ENCODE data around the gene TRAPPC12.

The TRAPPC12 gene

DNA sequence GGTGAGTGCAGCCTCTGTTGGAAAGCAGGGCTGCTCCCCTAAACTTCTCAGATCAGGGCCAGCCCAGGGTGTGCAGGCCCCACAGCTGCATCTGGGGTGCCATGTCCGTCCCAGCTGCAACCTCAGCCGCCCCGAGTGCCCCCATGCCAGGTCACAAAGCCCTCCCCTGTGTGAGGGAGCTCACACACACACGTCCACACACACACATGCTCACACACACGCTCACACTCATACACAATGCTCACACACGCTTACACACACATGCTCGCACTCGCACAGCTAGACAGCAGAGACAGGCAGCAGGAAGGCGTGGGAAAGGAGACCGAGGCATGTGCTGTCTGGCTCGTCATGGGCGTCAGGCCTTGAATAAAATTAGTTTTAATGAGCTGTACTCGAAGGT is 84.5 kb downstream of the TRAPPC12 start:
- Histone ChIP-seq H3K27me3 (ENCODE audit: control insufficient read depth, insufficient read depth, low read length) (no peaks in the 10 kb centered on the region), H3K4me1 (ENCODE audit: control insufficient read depth, insufficient read depth, low read length) (no peaks in the 10 kb centered on the region), H3K9ac (ENCODE audit: low read length) (no peak overlapping the region), H3K36me3 (ENCODE audit: control insufficient read depth, insufficient read depth, low read length) (peaks cover 26% of the 10 kb centered on the region), H3K4me3 (ENCODE audit: low read length) (no peak overlapping the region), H3K27ac (ENCODE audit: low read depth, low read length) (no peak overlapping the region)

DNA sequence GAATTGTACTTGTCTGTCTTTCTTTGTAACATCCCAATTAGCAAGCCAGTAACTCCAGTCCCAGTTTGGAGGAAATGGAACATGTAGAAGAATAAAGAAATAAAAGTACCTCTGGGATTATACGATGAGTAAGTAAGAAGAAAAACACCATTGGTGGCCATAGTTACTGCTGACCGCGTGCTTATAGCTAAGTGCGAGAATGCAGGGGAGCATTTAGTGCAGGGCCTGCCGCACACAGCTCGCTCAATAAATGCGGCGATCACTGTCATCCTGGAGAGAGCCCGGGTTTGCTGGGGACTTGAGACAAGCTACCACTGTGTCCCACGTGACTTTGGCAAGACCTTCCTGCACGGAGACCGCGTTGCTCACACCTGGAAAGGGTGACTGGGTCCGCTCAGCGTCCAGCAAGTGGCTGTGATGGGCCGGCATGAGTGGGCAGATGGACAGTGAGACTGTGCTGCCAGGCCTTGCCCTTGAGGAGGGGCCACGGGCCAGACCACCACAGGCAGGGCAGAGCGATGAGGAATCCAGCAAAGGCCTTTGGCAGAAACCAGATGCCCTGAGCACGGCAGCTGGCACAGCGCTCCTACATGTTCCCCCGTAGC is 85.0 kb downstream of the TRAPPC12 start:
- H3K4me3 ChIP-seq (ENCODE audit: low read length): no peak overlapping the region
- H3K27ac ChIP-seq (ENCODE audit: low read depth, low read length): no peak overlapping the region
- peaks cover 28% of the 10 kb centered on the region for H3K36me3 ChIP-seq (ENCODE audit: control insufficient read depth, insufficient read depth, low read length)
- no peak overlapping the region for H3K9ac ChIP-seq (ENCODE audit: low read length)
- H3K27me3 ChIP-seq (ENCODE audit: control insufficient read depth, insufficient read depth, low read length): no peaks in the 10 kb centered on the region
- peaks cover under 1% of the 10 kb centered on the region for H3K4me1 ChIP-seq (ENCODE audit: control insufficient read depth, insufficient read depth, low read length)

DNA sequence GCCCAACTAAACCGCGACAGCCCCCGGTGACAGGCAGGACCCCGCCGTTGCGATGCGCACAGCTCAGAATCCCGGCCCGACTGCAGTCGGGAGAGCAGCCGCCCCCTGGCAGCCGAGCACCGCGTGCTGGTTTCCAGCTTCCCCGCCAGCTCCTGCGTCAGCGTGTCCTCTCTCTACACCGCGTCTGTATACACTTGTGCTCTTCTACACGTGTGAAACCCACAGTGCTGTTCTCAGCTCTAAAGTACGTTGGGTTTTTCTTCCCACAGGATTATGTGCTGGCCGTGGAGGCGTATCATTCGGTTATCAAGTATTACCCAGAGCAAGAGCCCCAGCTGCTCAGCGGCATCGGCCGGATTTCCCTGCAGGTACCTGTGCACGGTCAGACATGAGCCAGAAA is 85.8 kb downstream of the TRAPPC12 start:
- no peak overlapping the region for H3K27ac ChIP-seq (ENCODE audit: low read depth, low read length)

DNA sequence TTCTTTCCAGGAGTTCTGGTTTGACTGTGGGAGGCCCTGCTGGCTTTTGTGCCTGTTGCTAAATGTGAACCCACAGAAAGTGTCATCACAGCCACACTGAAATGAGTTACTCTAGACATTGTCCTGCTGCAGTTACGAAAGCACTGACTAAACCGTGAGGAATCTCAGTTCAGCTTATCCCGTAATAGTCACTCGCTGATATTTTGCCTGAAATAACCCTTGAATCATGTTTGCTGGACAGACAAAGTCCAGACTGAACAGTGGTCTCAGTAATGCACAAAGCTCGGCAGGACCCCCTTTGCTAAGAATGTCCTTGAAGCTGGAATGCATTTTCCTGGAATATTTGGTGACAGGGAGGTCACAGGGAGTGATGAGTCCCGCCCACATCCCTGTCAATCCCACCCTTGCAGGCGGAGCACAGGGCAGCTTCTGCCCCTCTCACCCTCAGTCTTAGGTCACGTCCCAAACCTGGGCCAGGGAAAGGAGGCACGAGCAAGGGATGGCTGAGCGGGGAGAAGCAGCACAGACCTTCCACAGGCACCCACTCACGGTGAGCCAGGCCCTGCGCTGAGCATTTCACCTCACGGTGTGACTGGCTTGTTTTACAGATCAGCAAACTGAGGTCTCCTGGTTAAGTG is 86.5 kb downstream of the TRAPPC12 start:
- peaks cover 14% of the 10 kb centered on the region for H3K4me1 ChIP-seq (ENCODE audit: control insufficient read depth, insufficient read depth, low read length)
- H3K27ac ChIP-seq (ENCODE audit: low read depth, low read length): no peak overlapping the region
- H3K36me3 ChIP-seq (ENCODE audit: control insufficient read depth, insufficient read depth, low read length): peaks cover 28% of the 10 kb centered on the region
- no peak overlapping the region for H3K4me3 ChIP-seq (ENCODE audit: low read length)
- H3K27me3 ChIP-seq (ENCODE audit: control insufficient read depth, insufficient read depth, low read length): no peaks in the 10 kb centered on the region
- H3K9ac ChIP-seq (ENCODE audit: low read length): no peak overlapping the region

More for the DNA sequence above, 85.8 kb downstream of the TRAPPC12 start:
- Histone ChIP-seq H3K36me3 (ENCODE audit: control insufficient read depth, insufficient read depth, low read length) (peaks cover 28% of the 10 kb centered on the region), H3K27me3 (ENCODE audit: control insufficient read depth, insufficient read depth, low read length) (no peaks in the 10 kb centered on the region), H3K4me1 (ENCODE audit: control insufficient read depth, insufficient read depth, low read length) (peaks cover 9% of the 10 kb centered on the region), H3K4me3 (ENCODE audit: low read length) (no peak overlapping the region), H3K9ac (ENCODE audit: low read length) (no peak overlapping the region)

DNA sequence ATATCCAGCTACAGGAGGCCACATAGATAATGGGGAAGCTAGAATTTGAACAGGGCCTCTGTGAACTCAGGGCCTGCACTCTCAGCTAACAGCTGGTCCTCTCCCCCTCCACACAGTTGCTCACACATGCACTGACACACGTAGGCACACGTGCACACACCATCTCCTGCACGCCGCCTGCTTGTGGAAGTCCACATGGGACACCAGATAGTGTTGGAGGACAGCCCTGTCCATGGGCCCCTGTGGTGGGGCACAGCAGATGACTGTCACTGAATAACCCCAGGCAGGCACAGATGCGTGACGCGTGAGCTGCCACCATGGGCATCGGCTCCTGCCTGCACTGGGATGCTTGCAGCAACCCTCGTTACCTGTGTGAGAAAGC is 87.0 kb downstream of the TRAPPC12 start:
- Histone ChIP-seq H3K9ac (ENCODE audit: low read length) (no peak overlapping the region), H3K36me3 (ENCODE audit: control insufficient read depth, insufficient read depth, low read length) (peaks cover 28% of the 10 kb centered on the region), H3K4me3 (ENCODE audit: low read length) (no peak overlapping the region), H3K27me3 (ENCODE audit: control insufficient read depth, insufficient read depth, low read length) (no peaks in the 10 kb centered on the region), H3K4me1 (ENCODE audit: control insufficient read depth, insufficient read depth, low read length) (peaks cover 14% of the 10 kb centered on the region), H3K27ac (ENCODE audit: low read depth, low read length) (no peak overlapping the region)

DNA sequence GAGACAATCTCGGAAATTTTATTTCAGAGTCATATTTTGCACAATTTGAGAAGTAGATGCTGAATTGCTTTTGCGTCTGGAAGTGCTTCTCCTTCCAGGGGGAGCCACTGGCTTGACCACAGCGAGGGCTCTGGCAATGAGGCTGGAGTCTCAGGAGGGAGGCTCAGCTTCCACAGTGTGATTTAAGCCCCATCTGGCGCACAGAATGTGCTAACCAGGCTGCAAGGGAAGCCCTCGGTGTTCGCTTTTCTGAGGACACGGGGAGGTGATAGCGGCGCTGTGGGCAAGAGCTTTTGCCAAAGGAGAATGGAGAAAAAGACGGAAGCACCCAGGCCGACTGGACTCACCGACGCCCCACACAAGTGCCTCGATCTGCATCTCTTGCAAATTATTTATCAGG is 87.5 kb downstream of the TRAPPC12 start:
- peaks cover 28% of the 10 kb centered on the region for H3K36me3 ChIP-seq (ENCODE audit: control insufficient read depth, insufficient read depth, low read length)
- peaks cover 14% of the 10 kb centered on the region for H3K4me1 ChIP-seq (ENCODE audit: control insufficient read depth, insufficient read depth, low read length)
- H3K27me3 ChIP-seq (ENCODE audit: control insufficient read depth, insufficient read depth, low read length): no peaks in the 10 kb centered on the region
- H3K27ac ChIP-seq (ENCODE audit: low read depth, low read length): no peak overlapping the region
- H3K9ac ChIP-seq (ENCODE audit: low read length): no peak overlapping the region
- no peak overlapping the region for H3K4me3 ChIP-seq (ENCODE audit: low read length)

DNA sequence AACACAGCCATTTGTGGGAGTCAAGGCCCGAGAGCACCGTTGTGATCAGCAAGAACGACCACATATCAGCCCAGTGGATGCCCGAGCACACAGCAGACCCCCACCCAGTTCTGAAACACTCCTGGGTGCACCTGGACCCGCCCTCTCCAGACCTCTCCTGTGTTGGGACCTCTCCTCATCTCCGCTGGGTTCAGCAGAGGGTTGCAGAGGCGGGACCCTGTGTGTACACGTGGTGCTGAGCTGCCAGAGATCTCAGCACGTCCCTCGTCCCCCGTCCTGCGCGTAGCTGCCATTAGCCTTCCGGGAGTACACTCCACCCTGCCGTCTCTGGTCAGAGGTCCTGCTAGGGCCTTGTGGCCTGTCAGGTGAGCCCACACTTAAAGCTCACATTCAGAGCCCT is 88.2 kb downstream of the TRAPPC12 start:
- Histone ChIP-seq H3K4me1 (ENCODE audit: control insufficient read depth, insufficient read depth, low read length) (peaks cover 14% of the 10 kb centered on the region), H3K27me3 (ENCODE audit: control insufficient read depth, insufficient read depth, low read length) (no peaks in the 10 kb centered on the region), H3K9ac (ENCODE audit: low read length) (no peak overlapping the region), H3K27ac (ENCODE audit: low read depth, low read length) (no peak overlapping the region), H3K36me3 (ENCODE audit: control insufficient read depth, insufficient read depth, low read length) (peaks cover 33% of the 10 kb centered on the region), H3K4me3 (ENCODE audit: low read length) (no peak overlapping the region)

DNA sequence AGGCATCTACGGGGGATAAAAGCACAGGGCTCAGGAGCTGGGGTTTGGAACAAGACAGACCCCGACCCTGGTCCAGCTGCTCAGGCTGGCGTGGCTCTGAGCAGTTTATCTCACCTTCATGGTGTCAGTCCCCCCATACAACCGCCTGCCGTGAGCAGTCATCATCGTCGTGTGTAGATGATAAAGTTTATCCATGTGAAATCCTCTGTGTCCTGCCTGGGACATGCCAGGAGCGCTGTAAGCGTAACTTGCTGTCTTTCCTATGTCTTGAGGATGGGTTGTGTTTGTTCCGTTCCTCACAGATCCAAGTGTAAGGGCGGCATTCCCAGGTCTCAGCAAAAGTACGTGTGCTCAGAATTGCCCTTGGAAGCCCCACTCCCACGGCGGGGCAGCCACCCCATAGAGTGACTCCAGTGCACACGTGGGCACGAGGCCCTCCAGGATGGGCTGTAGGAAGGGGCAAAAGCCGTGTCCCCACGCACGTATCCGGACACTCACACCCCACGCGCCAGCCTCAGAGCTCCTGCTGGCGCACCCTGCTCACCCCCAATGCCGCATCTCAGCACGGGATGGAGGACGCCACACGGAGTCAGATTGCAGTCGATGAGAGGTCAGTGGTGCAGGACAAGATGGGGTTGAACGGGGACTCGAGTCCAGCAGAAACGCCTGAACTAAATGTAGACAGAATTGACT is 88.9 kb downstream of the TRAPPC12 start:
- H3K27me3 ChIP-seq (ENCODE audit: control insufficient read depth, insufficient read depth, low read length): no peaks in the 10 kb centered on the region
- peaks cover 14% of the 10 kb centered on the region for H3K4me1 ChIP-seq (ENCODE audit: control insufficient read depth, insufficient read depth, low read length)
- no peak overlapping the region for H3K27ac ChIP-seq (ENCODE audit: low read depth, low read length)
- H3K36me3 ChIP-seq (ENCODE audit: control insufficient read depth, insufficient read depth, low read length): peaks cover 33% of the 10 kb centered on the region
- H3K9ac ChIP-seq (ENCODE audit: low read length): no peak overlapping the region
- no peak overlapping the region for H3K4me3 ChIP-seq (ENCODE audit: low read length)

DNA sequence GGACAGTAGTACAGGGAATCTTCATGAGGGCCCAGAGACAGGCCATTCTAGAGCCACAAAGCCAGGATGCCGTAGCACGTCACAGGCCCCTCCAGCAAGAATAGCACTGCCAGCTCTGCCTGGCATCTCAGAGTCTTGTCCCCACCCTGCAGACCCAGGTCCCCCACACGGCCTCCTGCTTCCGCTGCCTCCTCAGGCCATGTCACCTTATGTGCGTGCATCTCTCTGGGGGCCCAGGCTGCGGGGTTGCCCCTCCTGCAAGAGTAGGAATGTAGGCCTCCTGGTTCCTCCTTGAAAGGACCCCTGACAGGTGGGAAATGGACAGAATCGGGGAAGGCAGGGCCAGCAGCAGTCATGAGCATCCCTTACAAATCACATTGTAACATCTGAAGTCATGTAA is 90.0 kb downstream of the TRAPPC12 start:
- Histone ChIP-seq H3K36me3 (ENCODE audit: control insufficient read depth, insufficient read depth, low read length) (peaks cover 34% of the 10 kb centered on the region), H3K4me1 (ENCODE audit: control insufficient read depth, insufficient read depth, low read length) (peaks cover 14% of the 10 kb centered on the region), H3K27me3 (ENCODE audit: control insufficient read depth, insufficient read depth, low read length) (no peaks in the 10 kb centered on the region), H3K27ac (ENCODE audit: low read depth, low read length) (peak overlapping the region; percentile 89), H3K4me3 (ENCODE audit: low read length) (no peak overlapping the region), H3K9ac (ENCODE audit: low read length) (no peak overlapping the region)

DNA sequence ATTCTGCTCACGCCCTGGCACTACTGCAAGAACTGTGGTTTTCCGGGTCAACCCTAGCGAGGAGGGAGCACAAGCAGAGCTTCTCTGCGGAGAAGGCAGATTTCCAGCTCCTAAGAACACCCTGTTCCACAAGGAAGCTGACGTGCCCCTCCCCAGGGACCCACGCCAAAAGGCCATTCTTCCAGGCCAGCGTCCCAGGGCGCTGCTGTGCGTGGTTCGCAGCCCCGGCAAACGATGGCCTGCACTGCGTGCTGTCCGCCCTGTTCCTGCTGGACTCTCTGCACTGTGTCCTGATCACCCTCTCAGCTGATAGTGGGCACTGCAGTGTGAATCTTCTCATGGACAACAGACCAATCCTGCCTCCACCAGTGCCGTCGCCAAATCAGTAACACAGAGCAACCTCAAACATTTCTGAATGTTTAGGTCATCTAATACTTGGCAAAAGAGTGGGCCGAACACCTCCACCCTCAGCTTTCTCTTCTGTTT is 90.7 kb downstream of the TRAPPC12 start:
- Histone ChIP-seq H3K36me3 (ENCODE audit: control insufficient read depth, insufficient read depth, low read length) (peaks cover 36% of the 10 kb centered on the region), H3K9ac (ENCODE audit: low read length) (no peak overlapping the region), H3K4me1 (ENCODE audit: control insufficient read depth, insufficient read depth, low read length) (peaks cover 14% of the 10 kb centered on the region), H3K27me3 (ENCODE audit: control insufficient read depth, insufficient read depth, low read length) (no peaks in the 10 kb centered on the region), H3K4me3 (ENCODE audit: low read length) (no peak overlapping the region), H3K27ac (ENCODE audit: low read depth, low read length) (peak overlapping the region; percentile 89)

DNA sequence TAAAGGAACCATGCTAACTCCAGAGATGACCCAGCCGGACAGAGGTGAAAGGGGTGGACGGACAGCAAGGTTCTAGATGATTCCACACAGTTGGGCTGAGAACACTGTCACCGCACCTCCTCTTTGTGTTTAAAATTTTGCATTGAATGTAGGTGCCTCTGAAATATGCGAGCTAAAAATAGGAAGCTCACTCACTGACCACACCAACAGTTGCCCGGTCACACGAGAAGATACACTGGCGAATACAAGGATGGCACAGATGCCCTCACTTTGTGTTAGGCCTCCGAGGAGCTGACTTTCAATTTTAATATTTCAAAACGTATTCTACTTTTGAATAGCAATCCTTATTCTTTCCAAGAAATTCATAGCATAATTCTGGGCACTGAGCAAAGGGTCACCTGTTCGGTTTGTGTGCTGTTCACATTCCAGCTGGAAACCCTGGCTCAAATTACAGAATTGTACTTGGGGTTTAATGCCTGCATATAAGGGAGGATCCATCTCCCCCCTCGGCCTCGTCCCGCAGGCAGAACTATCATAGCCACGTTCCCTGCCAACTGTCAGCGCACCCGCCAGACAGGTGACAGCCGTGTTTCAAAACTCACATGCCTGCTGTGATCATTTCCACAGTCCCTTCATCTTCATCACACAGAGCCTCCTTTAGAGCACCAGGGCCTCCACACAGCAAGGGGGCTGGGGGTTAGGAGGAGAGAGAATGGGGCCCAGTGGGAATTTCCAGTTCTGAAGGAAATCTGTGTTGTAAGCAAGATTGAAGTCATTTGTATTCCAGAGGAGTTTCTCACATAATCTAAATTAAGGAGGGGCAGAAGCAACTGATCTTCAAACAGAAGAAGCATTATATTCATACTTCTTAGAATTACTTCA is 91.6 kb downstream of the TRAPPC12 start:
- peaks cover 33% of the 10 kb centered on the region for H3K36me3 ChIP-seq (ENCODE audit: control insufficient read depth, insufficient read depth, low read length)

DNA sequence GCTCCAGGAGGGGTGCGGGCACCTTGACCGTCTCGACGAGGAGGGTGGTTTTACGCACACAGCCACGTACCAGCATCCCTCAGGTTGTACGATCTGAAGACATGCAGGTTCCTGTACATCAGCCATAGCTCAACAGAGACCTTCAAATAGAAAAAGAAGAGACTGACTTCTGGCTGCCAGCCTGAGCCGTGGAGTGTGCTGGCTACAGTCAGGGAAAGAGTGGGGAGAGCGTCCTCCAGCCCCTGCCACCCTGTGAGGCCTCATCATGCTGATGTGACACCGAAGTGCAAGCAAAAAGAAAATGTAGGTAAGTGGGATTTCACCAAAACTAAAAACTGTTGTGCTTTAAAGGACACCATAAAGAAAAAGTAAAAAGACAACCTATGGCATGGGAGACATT is 92.8 kb downstream of the TRAPPC12 start:
- Histone ChIP-seq H3K4me3 (ENCODE audit: low read length) (no peak overlapping the region), H3K36me3 (ENCODE audit: control insufficient read depth, insufficient read depth, low read length) (peaks cover 25% of the 10 kb centered on the region), H3K9ac (ENCODE audit: low read length) (no peak overlapping the region), H3K4me1 (ENCODE audit: control insufficient read depth, insufficient read depth, low read length) (peaks cover 14% of the 10 kb centered on the region), H3K27ac (ENCODE audit: low read depth, low read length) (no peak overlapping the region), H3K27me3 (ENCODE audit: control insufficient read depth, insufficient read depth, low read length) (no peaks in the 10 kb centered on the region)

More for the DNA sequence above, 91.6 kb downstream of the TRAPPC12 start:
- H3K27me3 ChIP-seq (ENCODE audit: control insufficient read depth, insufficient read depth, low read length): no peaks in the 10 kb centered on the region
- H3K4me1 ChIP-seq (ENCODE audit: control insufficient read depth, insufficient read depth, low read length): peaks cover 14% of the 10 kb centered on the region
- H3K4me3 ChIP-seq (ENCODE audit: low read length): no peak overlapping the region
- H3K9ac ChIP-seq (ENCODE audit: low read length): no peak overlapping the region
- H3K27ac ChIP-seq (ENCODE audit: low read depth, low read length): peak overlapping the region; percentile 89
